Suprapubic skin (tissue), 4 donors: ENCODE results near the gene RPL36.

Source experiments
- CTCF ChIP-seq, 2 donors: fragments of 200-600 bp in 1 of 2; fragments of 450-650 bp in 1 of 2; sonication (generic) in 1 of 2; IDR thresholded peaks; one replicate each; pipeline ENCODE4 v1.5.1; 2016 to 2019; ENCODE audit warnings: antibody characterized with exemption in 2 of 2, mild to moderate bottlenecking in 1 of 2, moderate library complexity in 1 of 2
- EP300 ChIP-seq: sonication (generic); formaldehyde crosslinking; IDR thresholded peaks from one replicate; pipeline ENCODE4 v1.6.1; 2017; ENCODE audit warnings: antibody characterized with exemption
- POLR2AphosphoS5 ChIP-seq, 3 donors: sonication (generic); formaldehyde crosslinking; IDR thresholded peaks; one replicate each; pipeline ENCODE4 v1.6.1; 2017; ENCODE audit warnings: antibody characterized with exemption in 3 of 3

DNA sequence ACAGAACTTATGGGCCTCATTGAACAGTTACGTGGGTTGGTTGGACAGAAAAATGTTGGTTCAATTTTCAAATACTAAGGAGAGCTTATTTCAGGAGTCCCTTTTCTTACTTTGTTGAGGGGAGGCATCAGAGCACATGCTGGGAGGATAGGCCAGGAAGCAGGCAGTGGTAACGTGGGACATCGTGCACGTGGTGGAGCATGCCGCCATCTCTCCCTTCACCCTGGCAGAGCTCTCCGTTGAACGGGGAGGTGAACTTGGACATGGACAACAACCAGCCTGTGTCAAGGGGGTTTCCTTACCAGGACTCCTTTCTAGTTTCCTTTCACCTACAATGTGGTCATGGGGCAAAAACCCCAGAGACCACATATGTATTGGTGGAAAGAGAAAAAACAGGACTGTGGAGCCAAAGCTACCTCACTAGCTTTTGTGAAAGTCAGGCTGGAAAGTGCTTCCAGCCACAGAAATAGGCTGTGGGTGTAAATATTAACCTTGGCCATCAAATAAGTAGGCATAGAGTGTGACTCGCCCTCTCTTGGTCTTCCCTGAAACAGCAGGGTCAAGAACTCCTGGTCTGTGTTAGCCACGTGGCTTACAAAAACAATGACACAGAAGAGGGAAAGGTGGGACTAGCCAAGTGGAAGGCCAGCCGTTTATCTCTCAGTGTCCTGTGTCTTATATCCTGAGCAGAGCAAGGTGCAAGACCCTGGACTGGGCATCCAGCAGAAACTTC lies 24.1 kb upstream of the RPL36 start:
- TF ChIP-seq CTCF (IDR thresholded peaks at IDR 0.05) (no peak), EP300 (no peak), POLR2AphosphoS5 (IDR thresholded peaks at IDR 0.05) (no peak)
